KMS-11 (cell line): ENCODE measurements around the gene CACNA1A.

ENCODE experiments used
- H2AFZ ChIP-seq: fragments of 200-600 bp; sonication (generic); 2 replicates; pipeline ENCODE4 v1.6.1; 2016; ENCODE audit warnings: antibody characterized with exemption, mixed run types, low read depth
- H3K27ac ChIP-seq: fragments of 200-600 bp; sonication (generic); 2 replicates; pipeline ENCODE4 v1.6.1; 2016; ENCODE audit warnings: mild to moderate bottlenecking, mixed run types
- H3K27me3 ChIP-seq: fragments of 200-600 bp; sonication (generic); 2 replicates; pipeline ENCODE4 v1.6.1; 2017; ENCODE audit warnings: mild to moderate bottlenecking, low read depth, mixed run types, moderate library complexity; ENCODE audit not compliant: insufficient read depth
- H3K36me3 ChIP-seq: fragments of 200-600 bp; sonication (generic); 2 replicates; pipeline ENCODE4 v1.6.1; 2017; ENCODE audit warnings: mild to moderate bottlenecking, mixed run types; ENCODE audit not compliant: insufficient read depth
- H3K4me1 ChIP-seq: fragments of 200-600 bp; sonication (generic); 2 replicates; pipeline ENCODE4 v1.6.1; 2016; ENCODE audit warnings: mild to moderate bottlenecking, low read depth, mixed run types; ENCODE audit not compliant: poor library complexity, severe bottlenecking
- H3K4me2 ChIP-seq: fragments of 200-600 bp; sonication (generic); 2 replicates; pipeline ENCODE4 v1.7.0; 2016; ENCODE audit warnings: mild to moderate bottlenecking, mixed run types
- H3K4me3 ChIP-seq: fragments of 200-600 bp; sonication (generic); IDR thresholded peaks from 2 replicates; pipeline ENCODE4 v1.6.1; 2017; ENCODE audit warnings: low read depth, low read length, mixed read lengths; ENCODE audit not compliant: insufficient read depth
- H3K79me2 ChIP-seq: fragments of 200-600 bp; sonication (generic); 2 replicates; pipeline ENCODE4 v1.6.1; 2016; ENCODE audit warnings: low read depth, mixed run types; ENCODE audit not compliant: insufficient read depth
- H3K9ac ChIP-seq: fragments of 200-600 bp; sonication (generic); 2 replicates; pipeline ENCODE4 v1.6.1; 2016; ENCODE audit warnings: mild to moderate bottlenecking, mixed run types
- H4K20me1 ChIP-seq: fragments of 200-600 bp; sonication (generic); 2 replicates; pipeline ENCODE4 v1.6.1; 2016; ENCODE audit warnings: mild to moderate bottlenecking, mixed run types; ENCODE audit not compliant: insufficient read depth
- CTCF ChIP-seq: fragments of 200-600 bp; sonication (generic); conservative IDR thresholded peaks from 2 replicates; pipeline ENCODE4 v1.6.1; 2017; ENCODE audit warnings: low read depth, mild to moderate bottlenecking, antibody characterized with exemption, low read length, moderate library complexity, mixed read lengths

The CACNA1A gene

GRCh38 chr19:13315495-13315894 lies 190.8 kb downstream of the CACNA1A start:
- Histone ChIP-seq H3K4me3 (no peak overlapping the region), H3K36me3 (no peaks in the 10 kb centered on the region), H3K4me1 (no peaks in the 10 kb centered on the region), H3K4me2 (no peak overlapping the region), H3K79me2 (no peaks in the 10 kb centered on the region), H3K9ac (no peak overlapping the region), H2AFZ (no peak overlapping the region), H3K27ac (no peak overlapping the region), H4K20me1 (no peaks in the 10 kb centered on the region), H3K27me3 (peaks cover 18% of the 10 kb centered on the region)
- TF ChIP-seq CTCF = no peak

GRCh38 chr19:13314761-13315160 lies 191.5 kb downstream of the CACNA1A start:
- Histone ChIP-seq H3K36me3 (no peaks in the 10 kb centered on the region), H3K4me1 (no peaks in the 10 kb centered on the region), H3K79me2 (no peaks in the 10 kb centered on the region), H3K27ac (no peak overlapping the region), H3K4me3 (no peak overlapping the region), H3K9ac (no peak overlapping the region), H3K27me3 (peaks cover 18% of the 10 kb centered on the region), H2AFZ (no peak overlapping the region), H3K4me2 (no peak overlapping the region), H4K20me1 (no peaks in the 10 kb centered on the region)
- no peak for TF ChIP-seq CTCF

GRCh38 chr19:13313875-13314274 lies 192.4 kb downstream of the CACNA1A start:
- H3K9ac ChIP-seq = no peak overlapping the region
- no peaks in the 10 kb centered on the region for H3K36me3 ChIP-seq
- no peaks in the 10 kb centered on the region for H4K20me1 ChIP-seq
- peaks cover 13% of the 10 kb centered on the region for H3K27me3 ChIP-seq
- H3K4me2 ChIP-seq = no peak overlapping the region
- no peak overlapping the region for H3K4me3 ChIP-seq
- H3K4me1 ChIP-seq = no peaks in the 10 kb centered on the region
- no peak overlapping the region for H3K27ac ChIP-seq
- H3K79me2 ChIP-seq = no peaks in the 10 kb centered on the region
- TF ChIP-seq CTCF = no peak
- no peak overlapping the region for H2AFZ ChIP-seq

DNA sequence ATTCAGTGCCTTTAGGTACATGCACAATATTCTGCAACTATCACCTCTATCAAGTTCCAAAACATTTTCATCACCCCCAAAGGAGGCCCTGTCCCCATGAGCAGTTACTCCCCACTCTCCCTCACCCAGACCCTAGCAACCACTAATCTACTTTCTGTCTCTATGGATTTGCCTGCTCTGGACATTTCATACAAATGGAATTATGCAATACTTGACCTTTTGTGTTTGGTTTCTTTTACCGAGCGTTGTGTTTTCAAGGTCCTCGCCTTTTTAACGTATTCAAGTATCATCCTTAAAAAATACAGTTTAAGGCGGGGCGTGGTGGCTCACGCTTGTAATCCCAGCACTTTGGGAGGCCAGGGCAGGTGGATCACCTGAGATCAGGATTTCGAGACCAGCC lies 196.4 kb downstream of the CACNA1A start:
- no peak overlapping the region for H2AFZ ChIP-seq
- no peak overlapping the region for H3K4me2 ChIP-seq
- no peak overlapping the region for H3K27ac ChIP-seq
- peaks cover 25% of the 10 kb centered on the region for H3K27me3 ChIP-seq
- no peak overlapping the region for H3K4me3 ChIP-seq
- no peak for TF ChIP-seq CTCF
- H3K9ac ChIP-seq = no peak overlapping the region
- H4K20me1 ChIP-seq = no peaks in the 10 kb centered on the region
- no peaks in the 10 kb centered on the region for H3K4me1 ChIP-seq
- no peaks in the 10 kb centered on the region for H3K36me3 ChIP-seq
- H3K79me2 ChIP-seq = no peaks in the 10 kb centered on the region
